Measurements from ENCODE around the gene CYSTM1. TPM values are rescaled to one million over a fixed set of nuclear protein-coding genes. Genes with fewer than 3 reads are reported as not detected.

Gene CYSTM1
- total and polyA plus RNA-seq, 4 donors = 8.1 to 45.7 (median 23.4) TPM

- no peak overlapping the region for H3K4me3 ChIP-seq (ENCODE audit: low read depth in 1 of 3, low read length in 3 of 3)
- peaks cover 3 to 12% (median 5%) of the 10 kb centered on the region in 4 donors for H3K4me1 ChIP-seq (ENCODE audit: control insufficient read depth in 4 of 4, insufficient read depth in 4 of 4, low read length in 3 of 4)
- H3K9me3 ChIP-seq (ENCODE audit: control insufficient read depth in 4 of 4, low read length in 3 of 4) = no peaks in the 10 kb centered on the region
- WGBS = 87% methylated on average over 2 of the region's 2 CpGs
- TF ChIP-seq GABPA (IDR thresholded peaks at IDR 0.05 in 1 of 2, conservative IDR thresholded peaks at IDR 0.05 in 1 of 2) (no peak), JUND (IDR thresholded peaks at IDR 0.05) (no peak)
- no peak overlapping the region for H3K9ac ChIP-seq (ENCODE audit: low read depth in 1 of 2, low read length in 2 of 2)
- peaks cover 0 to 2% (median 0%) of the 10 kb centered on the region in 4 donors for H3K36me3 ChIP-seq (ENCODE audit: control insufficient read depth in 4 of 4, insufficient read depth in 3 of 4, low read depth in 1 of 4, low read length in 3 of 4)
- H3K27ac ChIP-seq (ENCODE audit: low read depth in 1 of 2, low read length in 2 of 2) = no peak overlapping the region
- DNase-seq (ENCODE audit: low spot score) = no peak
- no peaks in the 10 kb centered on the region for H3K27me3 ChIP-seq (ENCODE audit: control insufficient read depth in 4 of 4, insufficient read depth in 4 of 4, low read length in 3 of 4)
Observed at GRCh38 chr5:140202610-140203009, 27.6 kb downstream of the CYSTM1 start.

- Histone ChIP-seq H3K9me3 (ENCODE audit: control insufficient read depth in 4 of 4, low read length in 3 of 4) (no peaks in the 10 kb centered on the region), H3K4me3 (ENCODE audit: low read depth in 1 of 3, low read length in 3 of 3) (no peak overlapping the region), H3K4me1 (ENCODE audit: control insufficient read depth in 4 of 4, insufficient read depth in 4 of 4, low read length in 3 of 4) (peaks cover 3 to 9% (median 7%) of the 10 kb centered on the region in 4 donors), H3K27ac (ENCODE audit: low read depth in 1 of 2, low read length in 2 of 2) (no peak overlapping the region), H3K27me3 (ENCODE audit: control insufficient read depth in 4 of 4, insufficient read depth in 4 of 4, low read length in 3 of 4) (no peaks in the 10 kb centered on the region), H3K36me3 (ENCODE audit: control insufficient read depth in 4 of 4, insufficient read depth in 3 of 4, low read depth in 1 of 4, low read length in 3 of 4) (peaks cover 0 to 2% (median 0%) of the 10 kb centered on the region in 4 donors), H3K9ac (ENCODE audit: low read depth in 1 of 2, low read length in 2 of 2) (no peak overlapping the region)
- no peak for TF ChIP-seq TAF1 (conservative IDR thresholded peaks at IDR 0.05)
- no peak for DNase-seq (ENCODE audit: low spot score)
- WGBS = 77% methylated on average over 2 of the region's 2 CpGs
Observed at GRCh38 chr5:140205216-140205615, 30.2 kb downstream of the CYSTM1 start.

- Histone ChIP-seq H3K4me1 (ENCODE audit: control insufficient read depth in 4 of 4, insufficient read depth in 4 of 4, low read length in 3 of 4) (peaks cover 3 to 9% (median 7%) of the 10 kb centered on the region in 4 donors), H3K4me3 (ENCODE audit: low read depth in 1 of 3, low read length in 3 of 3) (no peak overlapping the region), H3K36me3 (ENCODE audit: control insufficient read depth in 4 of 4, insufficient read depth in 3 of 4, low read depth in 1 of 4, low read length in 3 of 4) (peaks cover 0 to 2% (median 0%) of the 10 kb centered on the region in 4 donors), H3K27me3 (ENCODE audit: control insufficient read depth in 4 of 4, insufficient read depth in 4 of 4, low read length in 3 of 4) (no peaks in the 10 kb centered on the region), H3K9ac (ENCODE audit: low read depth in 1 of 2, low read length in 2 of 2) (no peak overlapping the region), H3K27ac (ENCODE audit: low read depth in 1 of 2, low read length in 2 of 2) (no peak overlapping the region), H3K9me3 (ENCODE audit: control insufficient read depth in 4 of 4, low read length in 3 of 4) (no peaks in the 10 kb centered on the region)
- 94% methylated on average over 4 of the region's 4 CpGs for WGBS
- TF ChIP-seq RAD21 (IDR thresholded peaks at IDR 0.05) (no peak), FOXA1 (IDR thresholded peaks at IDR 0.05) (no peak), NR2F2 (IDR thresholded peaks at IDR 0.05) (no peak), CTCF (IDR thresholded peaks at IDR 0.05; ENCODE audit: low read depth, low read length, missing input control) (no peak)
- TF ChIP-seq, protein P1, sequence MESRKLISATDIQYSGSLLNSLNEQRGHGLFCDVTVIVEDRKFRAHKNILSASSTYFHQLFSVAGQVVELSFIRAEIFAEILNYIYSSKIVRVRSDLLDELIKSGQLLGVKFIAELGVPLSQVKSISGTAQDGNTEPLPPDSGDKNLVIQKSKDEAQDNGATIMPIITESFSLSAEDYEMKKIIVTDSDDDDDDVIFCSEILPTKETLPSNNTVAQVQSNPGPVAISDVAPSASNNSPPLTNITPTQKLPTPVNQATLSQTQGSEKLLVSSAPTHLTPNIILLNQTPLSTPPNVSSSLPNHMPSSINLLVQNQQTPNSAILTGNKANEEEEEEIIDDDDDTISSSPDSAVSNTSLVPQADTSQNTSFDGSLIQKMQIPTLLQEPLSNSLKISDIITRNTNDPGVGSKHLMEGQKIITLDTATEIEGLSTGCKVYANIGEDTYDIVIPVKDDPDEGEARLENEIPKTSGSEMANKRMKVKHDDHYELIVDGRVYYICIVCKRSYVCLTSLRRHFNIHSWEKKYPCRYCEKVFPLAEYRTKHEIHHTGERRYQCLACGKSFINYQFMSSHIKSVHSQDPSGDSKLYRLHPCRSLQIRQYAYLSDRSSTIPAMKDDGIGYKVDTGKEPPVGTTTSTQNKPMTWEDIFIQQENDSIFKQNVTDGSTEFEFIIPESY (IDR thresholded peaks at IDR 0.05) = no peak
- no peak for DNase-seq (ENCODE audit: low spot score)
Observed at GRCh38 chr5:140205952-140206351, 31.0 kb downstream of the CYSTM1 start.

DNA sequence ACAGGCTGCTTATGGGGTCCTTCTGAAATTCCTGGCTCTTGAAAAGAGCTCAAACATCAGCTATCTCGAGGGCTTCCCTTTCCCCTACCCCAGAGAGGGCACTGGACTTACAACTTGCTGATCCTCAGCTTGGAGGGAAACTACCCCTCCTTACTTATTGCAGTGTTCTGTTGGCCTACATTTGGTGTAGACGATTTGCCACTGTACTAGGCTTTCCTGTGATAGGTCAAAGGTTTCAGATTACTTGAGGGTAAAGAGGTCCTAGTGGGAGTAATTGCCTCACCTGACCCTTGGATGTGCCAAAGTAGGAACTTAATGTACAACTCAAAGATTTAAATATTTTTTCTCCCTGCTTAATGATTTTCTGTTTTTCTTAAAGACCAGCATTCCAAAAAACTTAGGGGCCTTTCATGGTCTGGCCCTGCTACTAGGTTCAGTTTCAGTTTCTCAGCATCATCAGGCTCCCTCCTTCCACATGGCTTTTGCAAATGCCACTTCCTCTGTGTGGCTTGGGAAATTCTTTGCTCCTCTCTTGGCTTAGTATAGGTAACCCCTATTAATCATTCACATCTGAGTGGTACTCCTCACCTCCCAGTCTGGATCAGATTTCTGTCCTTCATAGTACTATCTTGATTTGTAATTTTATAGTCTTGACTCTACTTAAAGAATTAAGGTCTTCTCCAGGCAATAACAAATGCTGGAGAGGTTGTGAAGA, 32.4 kb downstream of the CYSTM1 start:
- DNase-seq (ENCODE audit: low spot score) = no peak
- TF ChIP-seq, protein P1 (IDR thresholded peaks at IDR 0.05) = no peak
- TF ChIP-seq SP1 (IDR thresholded peaks at IDR 0.05) (no peak), JUND (IDR thresholded peaks at IDR 0.05) (no peak), RXRA (IDR thresholded peaks at IDR 0.05) (peak in 1 of 2 donors; percentile 29), HNF4A (conservative IDR thresholded peaks at IDR 0.05) (peak in 1 of 2 donors; percentile 28)
- no peak overlapping the region for H3K4me3 ChIP-seq (ENCODE audit: low read depth in 1 of 3, low read length in 3 of 3)
- WGBS = 36% methylated on average over 2 of the region's 2 CpGs
- H3K9me3 ChIP-seq (ENCODE audit: control insufficient read depth in 4 of 4, low read length in 3 of 4) = no peaks in the 10 kb centered on the region
- H3K36me3 ChIP-seq (ENCODE audit: control insufficient read depth in 4 of 4, insufficient read depth in 3 of 4, low read depth in 1 of 4, low read length in 3 of 4) = peaks cover 0 to 2% (median 0%) of the 10 kb centered on the region in 4 donors
- H3K27ac ChIP-seq (ENCODE audit: low read depth in 1 of 2, low read length in 2 of 2) = no peak overlapping the region
- H3K9ac ChIP-seq (ENCODE audit: low read depth in 1 of 2, low read length in 2 of 2) = no peak overlapping the region
- H3K27me3 ChIP-seq (ENCODE audit: control insufficient read depth in 4 of 4, insufficient read depth in 4 of 4, low read length in 3 of 4) = no peaks in the 10 kb centered on the region
- H3K4me1 ChIP-seq (ENCODE audit: control insufficient read depth in 4 of 4, insufficient read depth in 4 of 4, low read length in 3 of 4) = peaks cover 3 to 9% (median 7%) of the 10 kb centered on the region in 4 donors
